GM12891 (cell line): Measurements from ENCODE around the gene CACNB4.

ENCODE experiments used
- POLR2A ChIP-seq: IDR thresholded peaks from 2 replicates; pipeline ENCODE4 v1.6.1; 2011; ENCODE audit warnings: low read depth, low read length, control low read depth
- POLR2AphosphoS5 ChIP-seq: IDR thresholded peaks from 2 replicates; pipeline ENCODE4 v1.6.1; 2011; ENCODE audit warnings: low read depth, low read length, control low read depth
- TAF1 ChIP-seq: IDR thresholded peaks from 2 replicates; pipeline ENCODE4 v1.6.1; 2011; ENCODE audit warnings: low read depth, low read length, control low read depth

DNA sequence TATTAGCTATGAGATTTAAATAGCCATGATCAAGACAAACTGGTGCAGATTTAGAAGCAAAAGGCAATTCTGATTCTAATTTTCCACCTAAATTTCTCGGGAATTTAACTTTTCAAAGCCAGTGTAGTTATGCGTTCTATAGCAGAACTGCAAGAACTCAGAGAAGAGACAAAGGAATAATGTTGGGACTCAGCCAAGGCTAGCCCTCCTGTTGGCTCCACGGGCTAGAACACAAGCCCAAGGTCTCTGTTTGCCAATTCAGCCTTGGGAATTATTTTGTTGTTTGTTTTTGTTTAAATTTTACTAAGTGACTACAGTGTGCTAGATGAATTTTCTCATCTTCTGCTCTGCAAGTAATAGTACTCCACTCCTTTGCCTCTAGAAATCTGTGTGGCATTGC, 121.2 kb downstream of the CACNB4 start:
- no peak for TF ChIP-seq TAF1
- TF ChIP-seq POLR2A, result no peak
- no peak for TF ChIP-seq POLR2AphosphoS5
